Esophagus muscularis mucosa (tissue), 4 donors: Measurements from ENCODE around the gene SLTM. TPM values are rescaled to one million over a fixed set of nuclear protein-coding genes. Genes with fewer than 3 reads are reported as not detected.

Experiments used
- DNase-seq: peaks from one replicate; pipeline ENCODE4 v3.0.0-alpha.2; 2017; ENCODE audit errors: extremely low spot score
- H3K27ac ChIP-seq, 4 donors: fragments of 200-600 bp; sonication (generic); replicated peaks in 1 of 4; 1 replicate in 3 of 4; 2 replicates in 1 of 4; pipeline ENCODE4 v1.5.1; 2016 to 2019; ENCODE audit warnings: mild to moderate bottlenecking in 1 of 4
- H3K27me3 ChIP-seq, 4 donors: fragments of 200-600 bp; sonication (generic); one replicate each; pipeline versions ENCODE4 v1.5.1 to v1.6.0; 2016 to 2019
- H3K36me3 ChIP-seq, 4 donors: fragments of 200-600 bp; sonication (generic); one replicate each; pipeline ENCODE4 v1.5.1; 2016 to 2019
- H3K4me1 ChIP-seq, 4 donors: fragments of 200-600 bp; sonication (generic); one replicate each; pipeline ENCODE4 v1.5.1; 2016 to 2019
- H3K4me3 ChIP-seq, 4 donors: fragments of 200-600 bp; sonication (generic); 1 replicate in 2 of 4; 2 replicates in 2 of 4; pipeline ENCODE4 v1.5.1; 2016 to 2019; ENCODE audit warnings: mild to moderate bottlenecking in 4 of 4, moderate library complexity in 1 of 4
- H3K9me3 ChIP-seq, 4 donors: fragments of 200-600 bp; sonication (generic); 1 replicate in 3 of 4; 2 replicates in 1 of 4; pipeline ENCODE4 v1.5.1; 2016 to 2019
- EP300 ChIP-seq: sonication (generic); formaldehyde crosslinking; IDR thresholded peaks from one replicate; pipeline ENCODE4 v1.6.1; 2017; ENCODE audit warnings: antibody characterized with exemption
- POLR2A ChIP-seq: fragments of 450-650 bp; IDR thresholded peaks from one replicate; pipeline ENCODE4 v1.6.1; 2017; ENCODE audit warnings: antibody characterized with exemption, moderate library complexity, mild to moderate bottlenecking, low read depth
- POLR2AphosphoS5 ChIP-seq, 2 donors: sonication (generic); formaldehyde crosslinking; IDR thresholded peaks; one replicate each; pipeline ENCODE4 v1.6.1; 2017; ENCODE audit warnings: antibody characterized with exemption in 2 of 2
- WGBS: methylation state at CpG from one replicate; pipeline ENCODE4 v1.1.5; 2018; 5-methylcytosine and 5-hydroxymethylcytosine counted together
- intact Hi-C: fragments of 100-400 bp; cut with DNase I; formaldehyde crosslinking; loops from one replicate; pipeline ENCODE4 v1.15.1; 2023
- total RNA-seq, 4 donors: library from RNA; depleted of rRNA; stranded (reverse); fragments of >200 nt; gene quantifications; one replicate each; pipeline versions ENCODE4 v1.1.0 to v1.2.1, GENCODE V29; 2016
- TF ChIP-seq, protein P1 (sequence below), 3 experiments: fragments of 200-600 bp in 2 of 3; fragments of 450-650 bp in 1 of 3; sonication (generic) in 2 of 3; IDR thresholded peaks; one replicate each; pipeline ENCODE4 v1.5.1; 2017 to 2019; ENCODE audit warnings: antibody characterized with exemption in 3 of 3, mild to moderate bottlenecking in 2 of 3, moderate library complexity in 1 of 3

Gene SLTM
- total RNA-seq, 4 donors from 2014 or later: 69.1 to 88.5 (median 76.3) TPM

DNA sequence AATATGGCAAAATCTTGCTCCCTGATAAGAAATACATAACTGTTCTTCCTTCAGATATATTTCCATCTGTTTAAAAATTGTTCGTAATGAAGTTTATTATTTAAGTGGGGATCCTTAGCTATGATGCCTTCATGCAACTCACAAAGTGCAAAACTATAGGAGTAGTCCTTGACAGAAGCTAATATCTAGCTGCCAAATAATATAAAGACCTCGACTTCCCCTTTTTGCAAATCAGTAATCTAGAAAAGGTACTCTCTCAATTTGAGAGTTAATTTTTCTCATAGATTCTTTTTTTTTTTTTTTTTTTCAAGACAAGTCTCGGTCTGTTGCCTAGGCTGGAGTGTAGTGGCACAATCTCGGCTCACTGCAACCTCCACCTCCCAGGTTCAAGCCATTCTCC lies 23.0 kb downstream of the SLTM start:
- H3K4me1 ChIP-seq: peaks cover 0 to 29% (median 6%) of the 10 kb centered on the region in 4 donors
- no peak for TF ChIP-seq EP300
- TF ChIP-seq POLR2AphosphoS5 (IDR thresholded peaks at IDR 0.05): no peak
- TF ChIP-seq, protein P1, sequence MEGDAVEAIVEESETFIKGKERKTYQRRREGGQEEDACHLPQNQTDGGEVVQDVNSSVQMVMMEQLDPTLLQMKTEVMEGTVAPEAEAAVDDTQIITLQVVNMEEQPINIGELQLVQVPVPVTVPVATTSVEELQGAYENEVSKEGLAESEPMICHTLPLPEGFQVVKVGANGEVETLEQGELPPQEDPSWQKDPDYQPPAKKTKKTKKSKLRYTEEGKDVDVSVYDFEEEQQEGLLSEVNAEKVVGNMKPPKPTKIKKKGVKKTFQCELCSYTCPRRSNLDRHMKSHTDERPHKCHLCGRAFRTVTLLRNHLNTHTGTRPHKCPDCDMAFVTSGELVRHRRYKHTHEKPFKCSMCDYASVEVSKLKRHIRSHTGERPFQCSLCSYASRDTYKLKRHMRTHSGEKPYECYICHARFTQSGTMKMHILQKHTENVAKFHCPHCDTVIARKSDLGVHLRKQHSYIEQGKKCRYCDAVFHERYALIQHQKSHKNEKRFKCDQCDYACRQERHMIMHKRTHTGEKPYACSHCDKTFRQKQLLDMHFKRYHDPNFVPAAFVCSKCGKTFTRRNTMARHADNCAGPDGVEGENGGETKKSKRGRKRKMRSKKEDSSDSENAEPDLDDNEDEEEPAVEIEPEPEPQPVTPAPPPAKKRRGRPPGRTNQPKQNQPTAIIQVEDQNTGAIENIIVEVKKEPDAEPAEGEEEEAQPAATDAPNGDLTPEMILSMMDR (IDR thresholded peaks at IDR 0.05): no peak
- no peak for TF ChIP-seq POLR2A
- DNase-seq: no peak
- H3K4me3 ChIP-seq: no peak overlapping the region
- H3K9me3 ChIP-seq: no peaks in the 10 kb centered on the region
- H3K36me3 ChIP-seq: peaks cover 15 to 66% (median 28%) of the 10 kb centered on the region in 4 donors
- no peak overlapping the region for H3K27ac ChIP-seq
- no peaks in the 10 kb centered on the region for H3K27me3 ChIP-seq
- WGBS: 94% methylated on average over 4 of the region's 4 CpGs
- intact Hi-C loops: no loop called here

DNA sequence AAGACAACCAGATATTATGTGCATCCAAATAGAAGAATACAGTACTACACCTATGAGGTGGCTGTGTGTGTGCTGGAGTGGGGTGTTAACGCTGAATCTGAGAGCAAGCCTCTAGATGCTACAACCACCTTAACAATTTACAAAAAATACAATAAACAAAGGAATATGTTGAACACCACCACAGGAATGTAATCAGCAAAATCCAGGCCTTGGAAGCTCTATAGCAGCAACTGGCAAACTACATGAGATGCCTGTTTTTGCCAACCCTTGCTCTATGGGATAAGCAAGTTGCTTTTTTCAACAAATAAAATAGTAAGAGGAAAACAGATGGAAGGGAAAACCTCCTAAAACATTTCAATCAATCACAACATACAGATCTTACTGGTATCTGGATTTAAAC lies 23.9 kb downstream of the SLTM start:
- no peak overlapping the region for H3K4me3 ChIP-seq
- DNase-seq: no peak
- H3K27me3 ChIP-seq: no peaks in the 10 kb centered on the region
- TF ChIP-seq POLR2AphosphoS5 (IDR thresholded peaks at IDR 0.05) (no peak), POLR2A (no peak), EP300 (no peak)
- TF ChIP-seq, protein P1 (IDR thresholded peaks at IDR 0.05): no peak
- no peak overlapping the region for H3K27ac ChIP-seq
- WGBS: 96% methylated on average over 1 of the region's 1 CpG
- H3K9me3 ChIP-seq: no peaks in the 10 kb centered on the region
- intact Hi-C loops: no loop called here
- H3K4me1 ChIP-seq: peaks cover 0 to 29% (median 6%) of the 10 kb centered on the region in 4 donors
- peaks cover 12 to 66% (median 30%) of the 10 kb centered on the region in 4 donors for H3K36me3 ChIP-seq

DNA sequence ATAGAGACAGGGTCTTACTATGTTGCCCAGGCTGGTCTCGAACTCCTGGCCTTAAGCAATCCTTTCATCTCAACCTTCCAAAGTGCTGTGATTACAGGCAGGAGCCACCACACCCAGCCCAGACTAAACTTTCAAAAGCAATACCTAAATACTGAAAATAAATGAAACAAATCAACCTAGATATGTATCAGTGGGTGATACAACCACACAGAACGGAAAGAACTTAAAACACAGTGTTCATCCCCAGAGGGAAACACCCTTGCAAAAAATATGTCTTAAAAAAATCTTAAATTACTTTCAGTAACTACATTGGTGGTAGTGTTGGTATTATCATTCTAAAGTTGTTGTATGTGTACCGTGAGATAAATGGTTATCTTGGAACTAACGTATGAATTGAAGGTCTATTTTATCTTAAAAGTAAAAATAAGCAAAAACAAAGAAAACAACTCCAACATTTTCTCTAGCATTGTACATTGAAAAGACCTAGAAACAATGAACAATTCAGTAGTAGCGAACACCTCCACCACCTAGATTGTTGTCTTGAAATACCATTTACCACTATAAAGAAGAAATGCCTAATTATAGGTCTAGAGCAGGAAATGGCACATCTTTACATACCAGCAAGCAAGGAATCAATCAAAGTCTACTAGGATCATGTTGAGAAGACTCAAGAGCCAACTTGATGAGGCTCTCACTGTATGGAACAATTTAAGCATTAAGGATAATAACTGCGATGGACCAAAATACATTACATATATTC lies 24.7 kb downstream of the SLTM start:
- Histone ChIP-seq H3K27ac (no peak overlapping the region), H3K36me3 (peaks cover 7 to 67% (median 34%) of the 10 kb centered on the region in 4 donors), H3K4me3 (no peak overlapping the region), H3K9me3 (no peaks in the 10 kb centered on the region), H3K27me3 (no peaks in the 10 kb centered on the region), H3K4me1 (peaks cover 0 to 24% (median 6%) of the 10 kb centered on the region in 4 donors)
- WGBS: 94% methylated on average over 6 of the region's 6 CpGs
- TF ChIP-seq POLR2A: no peak
- no peak for TF ChIP-seq EP300
- no peak for TF ChIP-seq POLR2AphosphoS5 (IDR thresholded peaks at IDR 0.05)
- TF ChIP-seq, protein P1 (IDR thresholded peaks at IDR 0.05): no peak
- DNase-seq: no peak
- intact Hi-C loops: no loop called here

DNA sequence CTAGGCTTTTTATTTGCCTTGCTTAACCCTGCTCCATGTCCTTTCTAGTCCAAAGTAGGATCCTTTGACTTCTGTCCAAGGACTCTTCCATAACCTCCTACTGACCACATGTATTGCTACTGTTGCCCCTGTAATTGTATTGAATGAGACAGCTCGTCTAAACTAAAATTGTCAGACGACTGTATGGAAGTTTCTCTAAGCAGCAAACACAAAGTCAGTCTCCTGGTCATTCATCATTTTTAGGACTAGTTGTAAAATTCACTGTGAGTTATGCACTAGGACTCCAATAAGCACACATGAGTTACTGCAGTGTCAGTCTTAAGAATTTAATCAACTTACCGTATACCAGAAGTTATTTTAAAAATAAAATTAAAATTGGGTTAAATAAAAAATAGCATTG lies 32.8 kb downstream of the SLTM start:
- H3K36me3 ChIP-seq: peaks cover 11 to 79% (median 42%) of the 10 kb centered on the region in 4 donors
- H3K27me3 ChIP-seq: no peaks in the 10 kb centered on the region
- intact Hi-C loops: no loop called here
- no peak for DNase-seq
- H3K9me3 ChIP-seq: no peaks in the 10 kb centered on the region
- H3K4me1 ChIP-seq: no peaks in the 10 kb centered on the region
- TF ChIP-seq POLR2AphosphoS5 (IDR thresholded peaks at IDR 0.05) (no peak), POLR2A (no peak), EP300 (no peak)
- TF ChIP-seq, protein P1 (IDR thresholded peaks at IDR 0.05): no peak
- H3K4me3 ChIP-seq: no peak overlapping the region
- 78% methylated on average over 3 of the region's 3 CpGs for WGBS
- no peak overlapping the region for H3K27ac ChIP-seq
